Measurements from ENCODE around the gene BRINP1.

BRINP1 gene

GRCh38 chr9:119252671-119253299, 116.5 kb downstream of the BRINP1 start:
- TF ChIP-seq, protein P1, sequence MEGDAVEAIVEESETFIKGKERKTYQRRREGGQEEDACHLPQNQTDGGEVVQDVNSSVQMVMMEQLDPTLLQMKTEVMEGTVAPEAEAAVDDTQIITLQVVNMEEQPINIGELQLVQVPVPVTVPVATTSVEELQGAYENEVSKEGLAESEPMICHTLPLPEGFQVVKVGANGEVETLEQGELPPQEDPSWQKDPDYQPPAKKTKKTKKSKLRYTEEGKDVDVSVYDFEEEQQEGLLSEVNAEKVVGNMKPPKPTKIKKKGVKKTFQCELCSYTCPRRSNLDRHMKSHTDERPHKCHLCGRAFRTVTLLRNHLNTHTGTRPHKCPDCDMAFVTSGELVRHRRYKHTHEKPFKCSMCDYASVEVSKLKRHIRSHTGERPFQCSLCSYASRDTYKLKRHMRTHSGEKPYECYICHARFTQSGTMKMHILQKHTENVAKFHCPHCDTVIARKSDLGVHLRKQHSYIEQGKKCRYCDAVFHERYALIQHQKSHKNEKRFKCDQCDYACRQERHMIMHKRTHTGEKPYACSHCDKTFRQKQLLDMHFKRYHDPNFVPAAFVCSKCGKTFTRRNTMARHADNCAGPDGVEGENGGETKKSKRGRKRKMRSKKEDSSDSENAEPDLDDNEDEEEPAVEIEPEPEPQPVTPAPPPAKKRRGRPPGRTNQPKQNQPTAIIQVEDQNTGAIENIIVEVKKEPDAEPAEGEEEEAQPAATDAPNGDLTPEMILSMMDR (IDR thresholded peaks at IDR 0.05; ENCODE audit: low read depth, low read length) = no peak

GRCh38 chr9:119251936-119252335, 117.3 kb downstream of the BRINP1 start:
- Histone ChIP-seq H3K27me3 (ENCODE audit: insufficient read depth, low read depth, severe bottlenecking) (no peaks in the 10 kb centered on the region), H3K36me3 (no peaks in the 10 kb centered on the region), H3K4me3 (ENCODE audit: low read depth, low read length) (no peak overlapping the region), H3K27ac (no peak overlapping the region), H3K9me3 (ENCODE audit: severe bottlenecking) (no peaks in the 10 kb centered on the region)
- DNase-seq = no peak
- TF ChIP-seq, protein P1 (IDR thresholded peaks at IDR 0.05; ENCODE audit: low read depth, low read length) = no peak

More at GRCh38 chr9:119252671-119253299, 116.5 kb downstream of the BRINP1 start:
- Histone ChIP-seq H3K36me3 (no peaks in the 10 kb centered on the region), H3K27ac (no peak overlapping the region), H3K9me3 (ENCODE audit: severe bottlenecking) (no peaks in the 10 kb centered on the region), H3K4me3 (ENCODE audit: low read depth, low read length) (no peak overlapping the region), H3K27me3 (ENCODE audit: insufficient read depth, low read depth, severe bottlenecking) (no peaks in the 10 kb centered on the region)
- no peak for DNase-seq

DNA sequence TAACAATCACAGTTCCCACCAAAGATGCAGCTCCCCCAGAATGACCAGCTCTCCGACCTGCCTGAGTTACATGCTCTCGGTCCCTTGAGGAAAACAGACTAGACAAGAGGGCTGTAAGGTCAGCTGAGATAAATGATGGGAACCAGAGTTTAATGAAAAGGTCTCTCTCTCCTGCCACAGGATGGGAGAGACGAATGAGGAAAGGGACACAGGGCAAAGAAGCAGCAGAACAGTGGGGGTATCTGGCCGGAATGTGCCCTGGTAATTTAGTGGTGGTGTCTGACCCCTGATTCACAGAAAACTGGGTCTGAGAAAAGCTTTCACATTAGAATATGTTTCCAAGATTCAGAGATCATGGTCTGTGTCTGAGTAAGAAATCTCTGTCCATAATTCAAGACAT, 118.5 kb downstream of the BRINP1 start:
- H3K36me3 ChIP-seq = no peaks in the 10 kb centered on the region
- TF ChIP-seq, protein P1 (IDR thresholded peaks at IDR 0.05; ENCODE audit: low read depth, low read length) = no peak
- no peaks in the 10 kb centered on the region for H3K27me3 ChIP-seq (ENCODE audit: insufficient read depth, low read depth, severe bottlenecking)
- H3K27ac ChIP-seq = no peak overlapping the region
- no peaks in the 10 kb centered on the region for H3K9me3 ChIP-seq (ENCODE audit: severe bottlenecking)
- no peak overlapping the region for H3K4me3 ChIP-seq (ENCODE audit: low read depth, low read length)
- DNase-seq = no peak

DNA sequence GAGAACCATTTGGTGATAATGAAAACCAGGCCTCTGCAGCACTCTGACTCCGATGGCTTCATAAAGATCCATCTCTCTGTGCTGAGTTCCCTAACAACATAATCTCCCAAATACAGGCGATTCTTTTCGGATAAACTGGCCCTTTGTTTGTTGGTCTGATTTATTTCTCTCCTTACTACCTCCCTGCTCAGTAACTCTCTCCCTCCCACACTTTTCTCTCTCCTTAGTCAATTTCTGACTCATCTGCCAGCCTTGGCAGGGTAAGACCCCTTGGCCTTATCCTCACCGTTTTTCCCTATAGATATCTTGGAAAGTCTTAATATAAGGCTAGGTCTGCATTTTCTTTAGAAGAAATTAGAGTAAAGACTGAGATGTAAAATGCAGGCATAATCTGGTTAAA, 128.7 kb downstream of the BRINP1 start:
- no peaks in the 10 kb centered on the region for H3K9me3 ChIP-seq (ENCODE audit: severe bottlenecking)
- H3K36me3 ChIP-seq = no peaks in the 10 kb centered on the region; the same call in 1 of the 2 replicates
- H3K27me3 ChIP-seq (ENCODE audit: insufficient read depth, low read depth, severe bottlenecking) = no peaks in the 10 kb centered on the region
- TF ChIP-seq, protein P1 (IDR thresholded peaks at IDR 0.05; ENCODE audit: low read depth, low read length) = no peak
- DNase-seq = no peak
- H3K27ac ChIP-seq = no peak overlapping the region
- no peak overlapping the region for H3K4me3 ChIP-seq (ENCODE audit: low read depth, low read length)

GRCh38 chr9:119234636-119235035, 134.6 kb downstream of the BRINP1 start:
- Histone ChIP-seq H3K27me3 (ENCODE audit: insufficient read depth, low read depth, severe bottlenecking) (no peaks in the 10 kb centered on the region), H3K27ac (no peak overlapping the region), H3K9me3 (ENCODE audit: severe bottlenecking) (no peaks in the 10 kb centered on the region), H3K36me3 (no peaks in the 10 kb centered on the region), H3K4me3 (ENCODE audit: low read depth, low read length) (no peak overlapping the region)
- no peak for DNase-seq
- TF ChIP-seq, protein P1 (IDR thresholded peaks at IDR 0.05; ENCODE audit: low read depth, low read length) = no peak

GRCh38 chr9:119227422-119227821, 141.8 kb downstream of the BRINP1 start:
- Histone ChIP-seq H3K27ac (no peak overlapping the region), H3K9me3 (ENCODE audit: severe bottlenecking) (no peaks in the 10 kb centered on the region), H3K27me3 (ENCODE audit: insufficient read depth, low read depth, severe bottlenecking) (no peaks in the 10 kb centered on the region), H3K36me3 (no peaks in the 10 kb centered on the region), H3K4me3 (ENCODE audit: low read depth, low read length) (no peak overlapping the region)
- DNase-seq = no peak
- TF ChIP-seq, protein P1 (IDR thresholded peaks at IDR 0.05; ENCODE audit: low read depth, low read length) = no peak

Measured in WERI-Rb-1 (cell line).